AG09309 (cell line): Measurements from ENCODE around the gene CCDC86.

Source experiments
- DNase-seq: peaks from one replicate; pipeline ENCODE4 v3.0.0-alpha.2; 2010; ENCODE audit warnings: low read depth
- H3K4me3 ChIP-seq: 2 replicates; pipeline ENCODE4 v1.5.1; 2011; ENCODE audit warnings: mild to moderate bottlenecking, low read depth, low read length, moderate library complexity; ENCODE audit not compliant: control insufficient read depth
- CTCF ChIP-seq: IDR thresholded peaks from 2 replicates; pipeline ENCODE4 v1.5.1; 2011; ENCODE audit warnings: mild to moderate bottlenecking, low read depth, low read length, inconsistent platforms; ENCODE audit not compliant: insufficient read depth, control insufficient read depth; ENCODE audit errors: missing control alignments

Gene CCDC86, protein sequence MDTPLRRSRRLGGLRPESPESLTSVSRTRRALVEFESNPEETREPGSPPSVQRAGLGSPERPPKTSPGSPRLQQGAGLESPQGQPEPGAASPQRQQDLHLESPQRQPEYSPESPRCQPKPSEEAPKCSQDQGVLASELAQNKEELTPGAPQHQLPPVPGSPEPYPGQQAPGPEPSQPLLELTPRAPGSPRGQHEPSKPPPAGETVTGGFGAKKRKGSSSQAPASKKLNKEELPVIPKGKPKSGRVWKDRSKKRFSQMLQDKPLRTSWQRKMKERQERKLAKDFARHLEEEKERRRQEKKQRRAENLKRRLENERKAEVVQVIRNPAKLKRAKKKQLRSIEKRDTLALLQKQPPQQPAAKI

GRCh38 chr11:60841797-60842667, at the start of gene CCDC86:
Gene CCDC86, plus strand, starts transcription at chr11:60842113. Its CDS starts 12 bp downstream, at chr11:60842125.
- peak; percentile 80 for DNase-seq
- no peak for TF ChIP-seq CTCF
- H3K4me3 ChIP-seq, result peak within 1 kb of the TSS; percentile 99

DNA sequence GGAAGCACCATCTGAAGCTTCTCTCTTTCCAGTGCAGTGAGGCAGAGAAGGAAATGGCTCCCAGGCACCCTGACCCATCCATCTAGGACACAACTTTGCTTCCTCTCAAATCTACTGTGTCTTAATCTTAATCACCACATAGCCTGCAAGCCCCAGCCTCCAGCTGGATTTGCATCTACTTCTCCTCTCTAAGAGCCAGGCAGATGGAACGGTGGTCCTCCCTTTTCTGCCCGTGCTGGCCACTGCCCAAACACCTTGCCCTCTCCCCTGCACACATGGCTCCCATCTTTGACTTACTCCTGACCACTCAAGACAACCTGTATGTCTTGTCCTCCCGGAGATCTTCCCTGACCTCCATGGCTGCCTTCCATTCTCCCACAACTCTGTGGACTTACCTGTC, 49.4 kb upstream of the CCDC86 start:
- DNase-seq, result no peak
- no peak for TF ChIP-seq CTCF
- no peak overlapping the region for H3K4me3 ChIP-seq

GRCh38 chr11:60795291-60795690, 46.6 kb upstream of the CCDC86 start:
- no peak for DNase-seq
- no peak for TF ChIP-seq CTCF
- no peak overlapping the region for H3K4me3 ChIP-seq

DNA sequence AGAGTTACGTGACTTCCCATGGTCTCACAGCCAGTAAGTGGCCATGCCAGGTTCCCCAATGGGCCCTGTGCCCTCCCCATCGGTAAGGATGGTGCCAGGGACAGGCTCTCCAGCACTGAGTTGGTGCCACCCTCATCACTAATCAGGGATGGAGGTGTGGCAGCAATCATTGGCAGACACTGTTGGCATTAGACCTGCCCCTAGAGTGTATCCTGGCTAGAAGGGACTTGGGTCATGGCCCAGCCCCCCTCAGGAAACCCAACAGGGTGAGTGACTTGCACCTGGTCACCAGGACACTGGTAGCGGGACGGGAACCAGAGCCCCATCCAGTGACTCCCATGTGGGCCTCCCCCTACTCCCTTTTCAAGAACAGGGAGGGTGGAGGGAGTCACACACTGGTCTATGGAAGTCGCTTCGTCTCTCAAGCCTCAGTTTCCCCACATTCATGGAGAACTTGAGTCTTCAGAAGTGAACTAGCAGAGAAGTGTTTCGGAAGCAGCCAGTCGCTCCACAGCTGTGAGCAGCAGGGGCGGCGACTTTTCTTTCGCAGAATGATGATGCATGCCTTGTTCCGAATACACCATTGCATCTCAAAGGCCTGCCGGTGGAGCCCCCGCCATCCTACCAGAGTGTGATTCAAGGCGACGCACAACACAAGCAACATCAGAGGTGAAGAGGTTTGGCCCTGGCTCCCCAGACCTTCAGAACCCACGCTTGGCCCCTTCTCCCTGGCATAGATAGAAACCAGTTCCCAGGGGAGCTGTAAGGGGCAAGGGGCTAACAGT, 43.9 kb upstream of the CCDC86 start:
- no peak for DNase-seq
- TF ChIP-seq CTCF, result no peak
- no peak overlapping the region for H3K4me3 ChIP-seq

GRCh38 chr11:60798631-60799030, 43.3 kb upstream of the CCDC86 start:
- no peak for TF ChIP-seq CTCF
- DNase-seq, result no peak
- H3K4me3 ChIP-seq, result no peak overlapping the region

DNA sequence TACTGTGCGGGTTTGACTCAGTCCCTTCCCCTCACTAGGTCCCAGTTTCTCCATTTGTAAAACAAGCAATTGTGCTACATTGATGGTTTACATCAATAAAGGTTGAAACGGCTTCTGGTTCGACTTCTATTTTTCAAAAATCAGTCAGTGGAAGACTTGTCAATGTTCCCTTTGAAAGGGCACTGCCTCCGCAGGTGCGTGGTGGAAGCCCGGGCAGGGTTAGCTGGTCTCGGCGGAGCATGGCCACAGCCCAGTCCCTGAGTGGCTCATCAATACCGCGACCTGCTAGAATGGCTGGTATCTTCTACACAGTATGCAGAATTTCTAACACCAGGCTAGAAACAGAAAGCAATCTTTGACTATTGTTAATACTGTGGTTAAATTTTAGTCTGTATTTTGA, 40.7 kb upstream of the CCDC86 start:
- TF ChIP-seq CTCF, result no peak
- no peak for DNase-seq
- H3K4me3 ChIP-seq, result no peak overlapping the region
